Kidney (tissue), 14 donors: ENCODE data around the gene FASN. TPM values are rescaled to one million over a fixed set of nuclear protein-coding genes. Genes with fewer than 3 reads are reported as not detected.

ENCODE experiments used
- DNase-seq, 5 donors: peaks; one replicate each; pipeline ENCODE4 v3.0.0-alpha.2; 2013 to 2020
- FAIRE-seq: peaks from 2 replicates; lab custom pipeline; 2012; peaks lifted over from hg19 to GRCh38; lab: Jason Lieb, UNC
- H3K27ac ChIP-seq, 2 donors: one replicate each; pipeline ENCODE4 v1.7.0; 2013; ENCODE audit warnings: low read depth in 2 of 2, low read length in 2 of 2, inconsistent platforms in 1 of 2
- H3K27me3 ChIP-seq: one replicate; pipeline ENCODE4 v1.7.1; 2013; ENCODE audit warnings: low read length, inconsistent platforms; ENCODE audit not compliant: control insufficient read depth, insufficient read depth
- H3K36me3 ChIP-seq, 3 donors: one replicate each; pipeline versions ENCODE4 v1.7.0 to v1.7.1; 2013; ENCODE audit warnings: low read length in 3 of 3, control low read depth in 1 of 3, inconsistent platforms in 1 of 3; ENCODE audit not compliant: insufficient read depth in 3 of 3, control insufficient read depth in 2 of 3
- H3K4me1 ChIP-seq, 3 donors: one replicate each; pipeline versions ENCODE4 v1.7.0 to v1.7.1; 2013; ENCODE audit warnings: low read length in 3 of 3, inconsistent platforms in 1 of 3, low read depth in 1 of 3; ENCODE audit not compliant: control insufficient read depth in 2 of 3, insufficient read depth in 2 of 3
- H3K4me3 ChIP-seq, 3 donors: one replicate each; pipeline versions ENCODE4 v1.7.0 to v1.8.1; 2013; ENCODE audit warnings: low read length in 3 of 3, control low read depth in 1 of 3, inconsistent platforms in 1 of 3
- H3K9ac ChIP-seq, 3 donors: one replicate each; pipeline versions ENCODE4 v1.7.0 to v1.7.1; 2013; ENCODE audit warnings: low read length in 3 of 3, control low read depth in 1 of 3, inconsistent platforms in 1 of 3
- H3K9me3 ChIP-seq, 3 donors: one replicate each; pipeline versions ENCODE4 v1.7.0 to v1.7.1; 2013; ENCODE audit warnings: low read length in 3 of 3, control low read depth in 1 of 3, inconsistent platforms in 1 of 3; ENCODE audit not compliant: control insufficient read depth in 2 of 3, insufficient read depth in 1 of 3
- CTCF ChIP-seq: IDR thresholded peaks from 3 replicates; pipeline ENCODE4 v1.5.1; 2012; ENCODE audit warnings: mild to moderate bottlenecking, moderate library complexity, borderline replicate concordance; ENCODE audit not compliant: insufficient read depth; ENCODE audit errors: extremely low read depth
- intact Hi-C: fragments of 100-400 bp; cut with DNase I; formaldehyde crosslinking; loops from one replicate; pipeline ENCODE4 v1.11.1; 2022
- polyA plus RNA-seq: library from polyadenylated mRNA; stranded (reverse); fragments of 350-450 nt; fragmentation: Illumina TruSeq; extraction: RNeasy Lipid Tissue Mini Kit (QIAGEN cat#74804); gene quantifications from one replicate; pipeline ENCODE4 v1.2.3, GENCODE V29; 2014; ENCODE audit warnings: low read depth, low replicate concordance; ENCODE audit not compliant: insufficient read depth
- total RNA-seq: library from RNA; stranded (reverse); fragmentation: NEBNext Ultra II Directional; extraction: Animal tissue kit (Norgen Biotek cat#: 25700); gene quantifications from one replicate; pipeline ENCODE4 v1.2.1, GENCODE V29; 2021
- donor health status: control.
- donor health status: control.
- donor health status: control.
- donor health status: control.
- donor health status: control.
- donor health status: DM: yes; HTN: yes; CAD: no.
- donor health status: Normal renal cell carcinoma (clear cell type).

Gene FASN
- total and polyA plus RNA-seq, 2 donors from 2014 or later, result 13.6 to 43.3 TPM

DNA sequence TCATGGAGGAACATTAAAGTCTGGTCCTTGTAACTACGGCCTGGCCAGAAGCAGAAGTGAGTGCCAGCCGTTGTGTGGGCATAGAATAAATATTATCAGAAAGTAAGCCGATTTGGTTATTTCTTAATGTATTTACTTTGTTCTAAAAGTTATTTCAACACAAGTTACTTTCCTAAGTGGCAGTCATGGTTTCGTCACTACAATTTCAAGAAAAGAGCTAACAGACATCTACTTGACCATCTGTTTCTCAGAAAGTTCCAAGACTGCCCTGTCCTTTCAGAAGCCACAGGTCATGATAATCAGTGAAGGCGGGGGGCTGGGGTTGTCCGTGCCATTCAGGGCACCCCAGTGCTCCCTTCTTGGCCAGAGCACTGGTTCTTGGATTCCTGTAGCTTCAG is 14.9 kb upstream of the FASN start:
- no peak for DNase-seq
- no peak overlapping the region for H3K4me3 ChIP-seq
- FAIRE-seq, result no peak

GRCh38 chr17:82112181-82112913 is 14.3 kb upstream of the FASN start:
- intact Hi-C loops, result loop anchor here (10.0 kb wide), 1 partner anchor 62 kb away; no protein-coding TSS in a partner anchor
- FAIRE-seq (no peak), DNase-seq (no peak)
- Histone ChIP-seq H3K27me3 (no peaks in the 10 kb centered on the region), H3K9me3 (no peaks in the 10 kb centered on the region), H3K27ac (no peak overlapping the region), H3K4me1 (peaks cover 0 to 5% (median 3%) of the 10 kb centered on the region in 3 donors), H3K4me3 (no peak overlapping the region), H3K9ac (no peak overlapping the region), H3K36me3 (peaks cover 0 to 10% (median 2%) of the 10 kb centered on the region in 3 donors)
- no peak for TF ChIP-seq CTCF

More for the DNA sequence above, 14.9 kb upstream of the FASN start:
- no peaks in the 10 kb centered on the region for H3K27me3 ChIP-seq
- peaks cover 0 to 1% (median 0%) of the 10 kb centered on the region in 3 donors for H3K4me1 ChIP-seq
- TF ChIP-seq CTCF, result no peak
- H3K9me3 ChIP-seq, result no peaks in the 10 kb centered on the region
- intact Hi-C loops, result loop anchor here (10.0 kb wide), 1 partner anchor 62 kb away; no protein-coding TSS in a partner anchor
- H3K36me3 ChIP-seq, result peaks cover 0 to 10% (median 2%) of the 10 kb centered on the region in 3 donors
- no peak overlapping the region for H3K27ac ChIP-seq
- no peak overlapping the region for H3K9ac ChIP-seq

- DNase-seq (peak in 1 of 5 donors; percentile 35), FAIRE-seq (peak; percentile 63)
- intact Hi-C loops, result loop anchor here (10.0 kb wide), 1 partner anchor 65 kb away; no protein-coding TSS in a partner anchor
- Histone ChIP-seq H3K36me3 (peaks cover 0 to 10% (median 2%) of the 10 kb centered on the region in 3 donors), H3K27me3 (no peaks in the 10 kb centered on the region), H3K27ac (no peak overlapping the region), H3K9ac (no peak overlapping the region), H3K9me3 (no peaks in the 10 kb centered on the region), H3K4me3 (no peak overlapping the region), H3K4me1 (peaks cover 0 to 22% (median 13%) of the 10 kb centered on the region in 3 donors)
- no peak for TF ChIP-seq CTCF
Observed at GRCh38 chr17:82110298-82110697, 12.3 kb upstream of the FASN start.
